BLaER1 (cell line): ENCODE measurements around the gene TGIF2.
"Not testable (repeated sequence)": the region's sequence is repeated elsewhere in the genome, so short reads cannot be mapped to it uniquely, and the experiment has no call there.

Experiments used
- H3K27ac ChIP-seq: shearing (Covaris generic); formaldehyde crosslinking; 2 replicates; pipeline ENCODE4 v1.8.1; 2022
- H3K27me3 ChIP-seq: shearing (Covaris generic); formaldehyde crosslinking; 2 replicates; pipeline ENCODE4 v1.8.1; 2022
- H3K36me3 ChIP-seq: shearing (Covaris generic); formaldehyde crosslinking; 2 replicates; pipeline ENCODE4 v1.8.1; 2022
- H3K4me1 ChIP-seq: shearing (Covaris generic); formaldehyde crosslinking; 2 replicates; pipeline ENCODE4 v1.8.1; 2022
- H3K4me2 ChIP-seq: shearing (Covaris generic); formaldehyde crosslinking; 2 replicates; pipeline ENCODE4 v1.8.1; 2022
- H3K4me3 ChIP-seq: shearing (Covaris generic); formaldehyde crosslinking; 2 replicates; pipeline ENCODE4 v1.8.1; 2022
- H3K9ac ChIP-seq: shearing (Covaris generic); formaldehyde crosslinking; 2 replicates; pipeline ENCODE4 v1.8.1; 2022
- H3K9me3 ChIP-seq: shearing (Covaris generic); formaldehyde crosslinking; 2 replicates; pipeline ENCODE4 v1.8.1; 2022
- H4K20me1 ChIP-seq: shearing (Covaris generic); formaldehyde crosslinking; 2 replicates; pipeline ENCODE4 v1.8.1; 2022
- Cebpa-rat ChIP-seq: shearing (Covaris generic); IDR thresholded peaks from 2 replicates; pipeline ENCODE4 v1.8.1; 2022

TGIF2 gene

GRCh38 chr20:36591854-36592641 lies 18.7 kb downstream of the TGIF2 start:
- Histone ChIP-seq H3K4me2 (no peak overlapping the region), H3K36me3 (peaks cover 83% of the 10 kb centered on the region), H3K4me1 (peaks cover 43% of the 10 kb centered on the region), H3K9ac (no peak overlapping the region), H3K4me3 (no peak overlapping the region), H4K20me1 (peaks cover 85% of the 10 kb centered on the region), H3K9me3 (no peaks in the 10 kb centered on the region), H3K27me3 (no peaks in the 10 kb centered on the region), H3K27ac (no peak overlapping the region)
- no peak for TF ChIP-seq Cebpa-rat

- no peak for TF ChIP-seq Cebpa-rat
- H3K4me1 ChIP-seq, result peaks cover 53% of the 10 kb centered on the region
- H3K9me3 ChIP-seq, result no peaks in the 10 kb centered on the region
- no peak overlapping the region for H3K4me3 ChIP-seq
- peaks cover 71% of the 10 kb centered on the region for H4K20me1 ChIP-seq
- H3K27me3 ChIP-seq, result no peaks in the 10 kb centered on the region
- peak overlapping the region; percentile 51; the same call in 1 of the 2 replicates for H3K27ac ChIP-seq
- peaks cover 73% of the 10 kb centered on the region for H3K36me3 ChIP-seq
- peak overlapping the region; percentile 24; the same call in 1 of the 2 replicates for H3K4me2 ChIP-seq
- peak overlapping the region; percentile 29; the same call in 1 of the 2 replicates for H3K9ac ChIP-seq
These were observed 20.0 kb downstream of the TGIF2 start for GRCh38 chr20:36593347-36593929.

GRCh38 chr20:36599912-36600345 lies 26.5 kb downstream of the TGIF2 start:
- H3K9me3 ChIP-seq, result no peaks in the 10 kb centered on the region
- TF ChIP-seq Cebpa-rat, result no peak
- H3K36me3 ChIP-seq, result peaks cover 8% of the 10 kb centered on the region; the same call in 1 of the 2 replicates
- H3K4me1 ChIP-seq, result peaks cover 89% of the 10 kb centered on the region
- H4K20me1 ChIP-seq, result peaks cover 6% of the 10 kb centered on the region
- peak overlapping the region; percentile 71 for H3K4me2 ChIP-seq
- H3K27me3 ChIP-seq, result no peaks in the 10 kb centered on the region
- H3K9ac ChIP-seq, result 0 out of 2 replicates have a peak overlapping the region, but pooled peaks have one; percentile 34
- H3K4me3 ChIP-seq, result no peak overlapping the region
- H3K27ac ChIP-seq, result peak overlapping the region; percentile 77

- no peaks in the 10 kb centered on the region for H3K27me3 ChIP-seq
- no peak overlapping the region for H3K9ac ChIP-seq
- peaks cover 9% of the 10 kb centered on the region for H4K20me1 ChIP-seq
- H3K4me3 ChIP-seq, result no peak overlapping the region
- peak overlapping the region; percentile 71; the same call in 1 of the 2 replicates for H3K4me2 ChIP-seq
- H3K36me3 ChIP-seq, result 0 out of 2 replicates have a peak, but pooled peaks cover 4% of the 10 kb centered on the region
- H3K4me1 ChIP-seq, result peaks cover 79% of the 10 kb centered on the region
- no peaks in the 10 kb centered on the region for H3K9me3 ChIP-seq
- H3K27ac ChIP-seq, result peak overlapping the region; percentile 25; the same call in 1 of the 2 replicates
- no peak for TF ChIP-seq Cebpa-rat
These were observed 28.1 kb downstream of the TGIF2 start for GRCh38 chr20:36601540-36601939.

- Histone ChIP-seq H3K27ac (peak overlapping the region; percentile 93), H3K9ac (peak overlapping the region; percentile 74), H3K4me2 (peak overlapping the region; percentile 87)
These were observed 31.6 kb downstream of the TGIF2 start for GRCh38 chr20:36604952-36605398.

GRCh38 chr20:36605399-36606157 lies 32.2 kb downstream of the TGIF2 start, which contains the start of gene RAB5IF:
Gene RAB5IF, plus strand, starts transcription at chr20:36605779. Its CDS starts 173 bp downstream, at chr20:36605952.
- Histone ChIP-seq H4K20me1 (peaks cover 30% of the 10 kb centered on the region), H3K4me1 (peaks cover 52% of the 10 kb centered on the region), H3K9ac (peak within 1 kb of the TSS; percentile 93), H3K4me2 (peak within 1 kb of the TSS; percentile 94), H3K9me3 (no peaks in the 10 kb centered on the region), H3K36me3 (peaks cover 31% of the 10 kb centered on the region), H3K4me3 (peak within 1 kb of the TSS; percentile 96), H3K27ac (peak within 1 kb of the TSS; percentile 93), H3K27me3 (no peaks in the 10 kb centered on the region)
- no peak for TF ChIP-seq Cebpa-rat

More at GRCh38 chr20:36604952-36605398, 31.6 kb downstream of the TGIF2 start:
- Histone ChIP-seq H3K4me1 (peaks cover 58% of the 10 kb centered on the region), H3K27me3 (no peaks in the 10 kb centered on the region), H3K36me3 (peaks cover 25% of the 10 kb centered on the region), H3K4me3 (peak overlapping the region; percentile 96), H3K9me3 (no peaks in the 10 kb centered on the region), H4K20me1 (peaks cover 30% of the 10 kb centered on the region)
- no peak for TF ChIP-seq Cebpa-rat

- peak overlapping the region; percentile 93 for H3K27ac ChIP-seq
- peak overlapping the region; percentile 94 for H3K4me2 ChIP-seq
- H3K27me3 ChIP-seq, result no peaks in the 10 kb centered on the region
- H3K36me3 ChIP-seq, result peaks cover 40% of the 10 kb centered on the region
- H3K4me3 ChIP-seq, result peak overlapping the region; percentile 96
- peaks cover 30% of the 10 kb centered on the region for H4K20me1 ChIP-seq
- TF ChIP-seq Cebpa-rat, result no peak
- H3K4me1 ChIP-seq, result peaks cover 43% of the 10 kb centered on the region
- no peaks in the 10 kb centered on the region for H3K9me3 ChIP-seq
- H3K9ac ChIP-seq, result peak overlapping the region; percentile 93
These were observed 33.0 kb downstream of the TGIF2 start for GRCh38 chr20:36606158-36607066.

GRCh38 chr20:36607586-36608387 lies 34.4 kb downstream of the TGIF2 start:
- no peak overlapping the region for H3K27ac ChIP-seq
- H3K9ac ChIP-seq, result 0 out of 2 replicates have a peak overlapping the region, but pooled peaks have one; percentile 93
- no peak for TF ChIP-seq Cebpa-rat
- H3K9me3 ChIP-seq, result no peaks in the 10 kb centered on the region
- peaks cover 54% of the 10 kb centered on the region for H3K36me3 ChIP-seq
- peaks cover 44% of the 10 kb centered on the region for H4K20me1 ChIP-seq
- H3K27me3 ChIP-seq, result no peaks in the 10 kb centered on the region
- H3K4me2 ChIP-seq, result peak overlapping the region; percentile 94
- no peak overlapping the region for H3K4me3 ChIP-seq
- H3K4me1 ChIP-seq, result peaks cover 39% of the 10 kb centered on the region

GRCh38 chr20:36608388-36608728 lies 35.0 kb downstream of the TGIF2 start:
- not testable (repeated sequence) for H3K27ac ChIP-seq, H3K27me3 ChIP-seq, H3K4me3 ChIP-seq, H3K4me2 ChIP-seq, H3K9ac ChIP-seq, H3K9me3 ChIP-seq
- peaks cover 35% of the 10 kb centered on the region for H3K4me1 ChIP-seq
- peaks cover 59% of the 10 kb centered on the region for H3K36me3 ChIP-seq
- peaks cover 47% of the 10 kb centered on the region for H4K20me1 ChIP-seq
